H1 (cell line): Measurements from ENCODE around the gene NFATC1. TPM values are rescaled to one million over a fixed set of nuclear protein-coding genes. Genes with fewer than 3 reads are reported as not detected.

Experiments used
- CBX5 ChIP-seq: fragments of 300-800, 300-1000 bp; sonication (generic); IDR thresholded peaks from 2 replicates; pipeline ENCODE4 v1.7.1; 2016; ENCODE audit warnings: antibody characterized with exemption, low read length, low read depth
- CTCF ChIP-seq, 3 experiments: IDR thresholded peaks; 1 replicate in 2 of 3; 2 replicates in 1 of 3; pipeline versions ENCODE4 v1.5.1 to v1.6.1; 2011; ENCODE audit warnings: low read length in 3 of 3, mild to moderate bottlenecking in 3 of 3, inconsistent platforms in 2 of 3, low read depth in 1 of 3, moderate library complexity in 1 of 3; ENCODE audit not compliant: insufficient read depth in 1 of 3; ENCODE audit errors: control extremely low read depth in 1 of 3
- FOSL1 ChIP-seq: IDR thresholded peaks from 2 replicates; pipeline ENCODE4 v1.6.1; 2011; ENCODE audit warnings: mild to moderate bottlenecking, low read depth, low read length, moderate library complexity; ENCODE audit not compliant: insufficient read depth
- polyA plus RNA-seq, 7 experiments: library from polyadenylated mRNA; depleted of rRNA in 3 of 7; stranded (reverse) in 5 of 7; unstranded in 2 of 7; fragments of >200 nt in 5 of 7; fragments of 200-250 nt in 2 of 7; gene quantifications; 1 replicate in 5 of 7; 2 replicates in 1 of 7; 4 replicates in 1 of 7; pipeline versions ENCODE4 v1.2.1 to v1.2.3, GENCODE V29; 2011 to 2013; ENCODE audit warnings: missing spikeins in 2 of 7, mixed read lengths in 2 of 7
- total RNA-seq: library from RNA; stranded (reverse); fragmentation: NEBNext Ultra II Directional; extraction: Animal tissue kit (Norgen Biotek cat#: 25700); gene quantifications from 2 replicates; pipeline ENCODE4 v1.2.1, GENCODE V29; 2021

NFATC1 gene
- total and polyA plus RNA-seq, 2 of the 8 experiments (the other 6 are each of a cell fraction or from before 2014, with no cell fraction given): 2.0 to 6.6 TPM

- no peak for TF ChIP-seq CTCF (IDR thresholded peaks at IDR 0.05; ENCODE audit: control extremely low read depth in 1 of 3, insufficient read depth in 1 of 3, low read depth in 1 of 3, low read length in 3 of 3)
- no peak for TF ChIP-seq FOSL1
- no peak for TF ChIP-seq CBX5
Observed at GRCh38 chr18:79404567-79404910, 8.8 kb downstream of the NFATC1 start (continued).
